IMR-90 (cell line): ENCODE measurements around the gene ADM2. TPM values are rescaled to one million over a fixed set of nuclear protein-coding genes. Genes with fewer than 3 reads are reported as not detected.
A peak's percentile ranks its signal among the peaks of the same experiment; 100 is the strongest.

Source experiments
- ATAC-seq: fragments of 200-7000 bp; cut with Tn5 transposase; 2 replicates; pipeline ENCODE4 v1.9.1; 2020; ENCODE audit warnings: low read depth, mild to moderate bottlenecking, moderate library complexity
- BruUV-seq: library from RNA; stranded (reverse); fragments of 400-500 nt; replicated peaks from 2 replicates; lab custom pipeline; 2021; lab: Mats Ljungman, UMichigan
- CTCF ChIA-PET: fragments of 300-600 bp; formaldehyde crosslinking; extraction: SDS; loops from one replicate; lab custom pipeline; 2021; ENCODE audit warnings: antibody characterized with exemption; lab: Yijun Ruan, JAX
- POLR2A ChIA-PET: fragments of 300-600 bp; sonication (Branson Sonifier 250); formaldehyde crosslinking; loops from one replicate; lab custom pipeline; 2022; ENCODE audit warnings: antibody characterized with exemption; ENCODE audit not compliant: unreplicated experiment; lab: Charles Lee
- DNase-seq: peaks from one replicate; pipeline ENCODE4 v3.0.0; 2013
- H2AFZ ChIP-seq: replicated peaks from 2 replicates; pipeline ENCODE3; 2013; ENCODE audit warnings: low read length, mild to moderate bottlenecking; ENCODE audit not compliant: poor library complexity
- H2AK5ac ChIP-seq: 2 replicates; pipeline ENCODE4 v1.6.1; 2013; ENCODE audit warnings: low read depth, low read length, inconsistent platforms
- H2AK9ac ChIP-seq: replicated peaks from 2 replicates; pipeline ENCODE3; 2013; ENCODE audit warnings: mild to moderate bottlenecking, low read depth, low read length, moderate library complexity; ENCODE audit not compliant: poor library complexity
- H2BK120ac ChIP-seq: 2 replicates; pipeline ENCODE4 v1.6.1; 2013; ENCODE audit warnings: low read depth, low read length, inconsistent platforms
- H2BK15ac ChIP-seq: 3 replicates; pipeline ENCODE4 v1.6.1; 2013; ENCODE audit warnings: low read depth, low read length, inconsistent platforms
- H2BK20ac ChIP-seq: 2 replicates; pipeline ENCODE4 v1.6.1; 2013; ENCODE audit warnings: low read depth, mild to moderate bottlenecking, inconsistent platforms, low read length, moderate library complexity
- H2BK5ac ChIP-seq: 2 replicates; pipeline ENCODE4 v1.6.1; 2013; ENCODE audit warnings: mild to moderate bottlenecking, low read depth, low read length, inconsistent platforms; ENCODE audit not compliant: poor library complexity, severe bottlenecking
- H3K14ac ChIP-seq: replicated peaks from 2 replicates; pipeline ENCODE4 v1.6.1; 2013; ENCODE audit warnings: low read depth, low read length, inconsistent platforms
- H3K18ac ChIP-seq: 2 replicates; pipeline ENCODE4 v1.6.1; 2013; ENCODE audit warnings: low read depth, low read length, control low read depth
- H3K23ac ChIP-seq: 2 replicates; pipeline ENCODE4 v1.6.1; 2013; ENCODE audit warnings: low read depth, low read length, inconsistent platforms
- H3K27ac ChIP-seq: 2 replicates; pipeline ENCODE4 v1.5.1; 2013; ENCODE audit warnings: mild to moderate bottlenecking, control low read depth, low read length; ENCODE audit not compliant: insufficient read depth
- H3K27me3 ChIP-seq: 2 replicates; pipeline ENCODE4 v1.6.1; 2013; ENCODE audit warnings: low read length; ENCODE audit not compliant: control insufficient read depth, insufficient read depth
- H3K36me3 ChIP-seq: 2 replicates; pipeline ENCODE4 v1.6.1; 2013; ENCODE audit warnings: low read length, mixed read lengths; ENCODE audit not compliant: control insufficient read depth, insufficient read depth
- H3K4ac ChIP-seq: 2 replicates; pipeline ENCODE4 v1.6.1; 2013; ENCODE audit warnings: low read depth, low read length, inconsistent platforms
- H3K4me1 ChIP-seq: 2 replicates; pipeline ENCODE4 v1.6.1; 2013; ENCODE audit warnings: low read length, mixed read lengths; ENCODE audit not compliant: control insufficient read depth, insufficient read depth
- H3K4me2 ChIP-seq: 2 replicates; pipeline ENCODE4 v1.6.1; 2013; ENCODE audit warnings: low read depth, mild to moderate bottlenecking, control low read depth, low read length, moderate library complexity
- H3K4me3 ChIP-seq: 2 replicates; pipeline ENCODE4 v1.5.1; 2013; ENCODE audit warnings: low read depth, mild to moderate bottlenecking, control low read depth, low read length, moderate library complexity; ENCODE audit not compliant: insufficient read depth
- H3K56ac ChIP-seq: 2 replicates; pipeline ENCODE4 v1.6.1; 2013; ENCODE audit warnings: low read length, inconsistent platforms; ENCODE audit not compliant: insufficient read depth; ENCODE audit errors: extremely low read depth
- H3K79me1 ChIP-seq, 2 experiments: 2 replicates each; pipeline ENCODE4 v1.6.1; 2013; ENCODE audit warnings: low read length in 2 of 2, inconsistent platforms in 1 of 2, low read depth in 1 of 2
- H3K9ac ChIP-seq: 2 replicates; pipeline ENCODE4 v1.6.1; 2013; ENCODE audit warnings: low read depth, low read length, control low read depth
- H3K9me1 ChIP-seq: 2 replicates; pipeline ENCODE4 v1.6.1; 2013; ENCODE audit warnings: low read length, inconsistent platforms; ENCODE audit not compliant: insufficient read depth
- H3K9me3 ChIP-seq: 2 replicates; pipeline ENCODE4 v1.6.1; 2013; ENCODE audit warnings: low read length; ENCODE audit not compliant: control insufficient read depth, insufficient read depth
- H4K20me1 ChIP-seq: 2 replicates; pipeline ENCODE4 v1.6.1; 2013; ENCODE audit warnings: low read length, inconsistent platforms; ENCODE audit not compliant: insufficient read depth
- H4K5ac ChIP-seq: 2 replicates; pipeline ENCODE4 v1.6.1; 2013; ENCODE audit warnings: mild to moderate bottlenecking, low read depth, low read length, control low read depth
- H4K8ac ChIP-seq, 2 experiments: 2 replicates each; pipeline ENCODE4 v1.6.1; 2013; ENCODE audit warnings: low read depth in 2 of 2, low read length in 2 of 2, control low read depth in 1 of 2, inconsistent platforms in 1 of 2
- H4K91ac ChIP-seq: 2 replicates; pipeline ENCODE4 v1.6.1; 2013; ENCODE audit warnings: low read depth, low read length, inconsistent platforms; ENCODE audit not compliant: insufficient read depth
- BHLHE40 ChIP-seq: fragments of 150-350 bp; IDR thresholded peaks from 2 replicates; pipeline ENCODE4 v1.6.1; 2016; ENCODE audit warnings: mild to moderate bottlenecking, low read depth, low read length
- RCOR1 ChIP-seq: IDR thresholded peaks from 2 replicates; pipeline ENCODE4 v1.6.1; 2012; ENCODE audit warnings: mild to moderate bottlenecking, low read length, improper control_type of control experiment; ENCODE audit not compliant: insufficient replicate concordance
- SMC3 ChIP-seq: fragments of 150-350 bp; IDR thresholded peaks from 2 replicates; pipeline ENCODE4 v1.6.1; 2016; ENCODE audit warnings: low read depth, mild to moderate bottlenecking, antibody characterized with exemption, low read length, moderate library complexity
- WGBS, 2 experiments: methylation state at CpG; one replicate each; pipeline versions ENCODE4 v1.1.5 to v1.1.7; 2013; ENCODE audit warnings: missing lambda C conversion rate in 2 of 2; ENCODE audit not compliant: insufficient read length in 1 of 2; ENCODE audit errors: extremely low coverage in 2 of 2; 5-methylcytosine and 5-hydroxymethylcytosine counted together
- dilution Hi-C: fragments of 300-500 bp; cut with HindIII; formaldehyde crosslinking; loops from one replicate; pipeline ENCODE4 v1.14.3; 2018; ENCODE audit warnings: low sequenced_read_pairs; ENCODE audit not compliant: unreplicated experiment
- in situ Hi-C: fragments of 300-500 bp; cut with MboI; formaldehyde crosslinking; loops from 3 replicates; pipeline ENCODE4 v1.14.3; 2019; ENCODE audit warnings: low sequenced_read_pairs, inconsistent platforms, mixed read lengths
- intact Hi-C: fragments of 100-400 bp; cut with micrococcal nuclease; formaldehyde crosslinking; loops from 2 replicates; pipeline ENCODE4 v1.10.0; 2022
- polyA plus RNA-seq, 3 experiments: library from polyadenylated mRNA; depleted of rRNA; stranded (reverse); fragments of >200 nt; gene quantifications; 2 replicates each; pipeline ENCODE4 v1.2.3, GENCODE V29; 2012; ENCODE audit warnings: low replicate concordance in 1 of 3
- total RNA-seq: library from RNA; depleted of rRNA; stranded (reverse); fragments of >200 nt; gene quantifications from 2 replicates; pipeline ENCODE4 v1.2.3, GENCODE V29; 2012

Gene ADM2
- total and polyA plus RNA-seq, 2 of the 4 experiments (the other 2 are of a cell fraction): 0.18 to 2.3 TPM

DNA sequence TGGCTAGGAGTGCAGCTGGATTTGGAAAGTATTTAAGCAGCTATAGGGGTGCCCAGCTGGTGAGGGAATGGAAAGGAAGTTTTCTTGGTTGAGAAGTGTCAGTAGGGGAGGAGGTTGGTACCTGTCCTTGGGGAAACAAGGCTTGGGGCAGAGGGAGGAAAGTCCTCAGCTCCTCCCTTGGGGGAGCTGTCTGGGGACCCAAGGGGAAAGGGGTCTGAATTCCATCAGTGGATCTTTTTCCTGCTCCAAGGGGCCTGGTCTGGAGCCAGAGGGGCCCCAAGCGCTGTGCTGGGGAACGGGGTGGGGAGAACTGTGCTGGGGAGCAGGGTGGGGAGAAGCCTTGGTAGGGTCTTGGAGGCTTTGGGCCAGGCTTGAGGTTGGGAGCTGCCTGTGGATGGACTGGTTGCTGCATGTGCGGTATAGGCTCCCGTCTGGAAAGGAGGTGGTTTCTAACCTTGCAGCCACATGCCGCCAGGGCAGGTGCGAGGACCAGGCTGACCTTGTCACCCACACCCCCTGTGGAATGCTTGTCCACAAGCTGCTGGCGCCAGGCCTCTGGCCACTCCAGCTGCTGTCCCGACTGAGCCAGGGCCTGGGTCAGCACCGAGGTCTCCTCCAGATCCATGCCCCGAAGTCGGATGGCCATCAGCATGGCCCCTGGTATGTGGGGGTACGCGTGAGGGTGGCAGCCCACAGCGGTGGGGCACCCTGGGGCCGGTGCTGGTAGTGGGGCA, 47.5 kb downstream of the ADM2 start:
- intact Hi-C loops: loop anchor here (5.0 kb wide), 1 partner anchor 53 kb away; the partner anchor contains the start of gene CHKB
- Histone ChIP-seq H4K5ac (no peak overlapping the region), H3K4ac (no peak overlapping the region), H3K4me1 (peaks cover 24% of the 10 kb centered on the region), H3K14ac (no peak overlapping the region), H2AFZ (peak overlapping the region; percentile 89), H4K91ac (no peak overlapping the region), H2BK20ac (no peak overlapping the region), H3K36me3 (peaks cover 3% of the 10 kb centered on the region), H3K4me2 (no peak overlapping the region), H3K79me1 (peaks cover 11 to 31% of the 10 kb centered on the region in 2 experiments; a peak in 3 of 4 replicates), H3K9me3 (no peaks in the 10 kb centered on the region), H2BK5ac (no peak overlapping the region), H3K56ac (no peak overlapping the region), H3K27ac (no peak overlapping the region), H3K9ac (no peak overlapping the region), H3K23ac (no peak overlapping the region), H3K27me3 (peaks cover 5% of the 10 kb centered on the region; the same call in 1 of the 2 replicates), H2BK120ac (no peak overlapping the region), H2AK9ac (peak overlapping the region; percentile 96), H3K18ac (no peak overlapping the region), H4K20me1 (peaks cover 9% of the 10 kb centered on the region), H3K4me3 (no peak overlapping the region), H4K8ac (no peak overlapping the region; a peak in 1 of 4 replicates), H3K9me1 (peaks cover 15% of the 10 kb centered on the region), H2AK5ac (peak overlapping the region; percentile 27; the same call in 1 of the 2 replicates), H2BK15ac (no peak overlapping the region)
- no peak for ATAC-seq
- ChIA-PET CTCF (no interaction called here), POLR2A (no interaction called here)
- TF ChIP-seq BHLHE40: no peak
- TF ChIP-seq SMC3: no peak
- no peak for TF ChIP-seq RCOR1
- in situ Hi-C loops: loop anchor here (5.0 kb wide), 1 partner anchor 48 kb away; the partner anchor contains the start of gene CPT1B
- WGBS, 2 experiments: 77% methylated on average over 3 of the region's 15 CpGs; no CpG with 5 or more reads in 1 of the 2 experiments
- DNase-seq: no peak
- dilution Hi-C loops: no loop called here
- BruUV-seq: no TSS peak
